ENCODE data around the gene CBLB.
"Not testable (repeated sequence)": the region's sequence is repeated elsewhere in the genome, so short reads cannot be mapped to it uniquely, and the experiment has no call there.

The CBLB gene

GRCh38 chr3:105780107-105780506, 88.7 kb downstream of the CBLB start:
- DNase-seq, result no peak

GRCh38 chr3:105775368-105775767, 93.4 kb downstream of the CBLB start:
- no peak for DNase-seq

DNA sequence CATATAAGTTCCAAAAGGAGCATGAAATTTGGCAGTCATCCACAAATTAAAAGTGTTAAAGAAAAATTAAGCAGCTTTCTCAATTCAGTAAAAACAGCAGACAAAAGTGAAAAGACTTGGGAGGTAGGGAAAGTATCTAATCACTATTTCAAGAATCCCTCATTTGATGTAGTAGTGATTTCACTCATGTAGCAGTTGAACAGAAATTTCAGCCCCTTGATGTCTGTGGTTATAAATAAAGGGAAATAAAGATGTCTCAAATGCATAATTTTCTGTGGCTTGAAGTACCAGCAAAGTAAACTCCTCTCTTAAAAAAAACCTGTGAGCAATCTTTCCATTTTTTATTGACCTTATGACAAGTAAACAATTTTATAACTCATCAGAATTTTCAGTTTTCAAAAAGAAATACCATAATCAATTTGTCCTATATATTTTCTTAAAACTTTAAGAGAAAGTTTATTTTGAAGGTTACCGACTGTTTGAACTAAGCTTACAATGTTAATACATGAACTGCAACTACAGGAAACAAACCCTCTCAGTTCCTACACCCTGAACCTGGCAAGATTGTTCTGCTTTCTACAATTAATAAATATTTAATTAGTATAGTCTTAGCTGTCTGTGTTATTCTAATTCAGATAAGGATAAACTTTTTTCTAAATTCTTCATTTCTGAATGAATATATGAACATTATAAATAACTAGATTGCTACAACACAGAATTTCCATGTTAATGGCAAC, 94.2 kb downstream of the CBLB start:
- DNase-seq, result no peak

- no peak for DNase-seq
Observed at GRCh38 chr3:105773291-105773690, 95.5 kb downstream of the CBLB start.

DNA sequence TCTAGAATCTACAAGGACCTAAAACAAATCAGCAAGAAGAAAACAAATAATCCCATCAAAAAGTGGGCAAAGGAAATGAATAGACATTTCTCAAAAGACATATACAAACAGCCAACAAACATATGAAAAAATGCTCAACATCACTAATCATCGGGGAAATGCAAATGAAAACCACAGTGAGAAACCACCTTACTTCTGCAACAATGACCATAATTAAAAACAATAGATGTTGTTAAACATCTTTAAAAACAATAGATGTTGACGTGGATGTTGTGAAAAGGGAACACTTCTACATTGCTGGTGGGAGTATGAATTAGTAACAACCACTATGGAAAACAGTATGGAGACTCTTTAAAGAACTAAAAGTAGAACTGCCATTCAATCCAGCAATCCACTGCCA, 96.2 kb downstream of the CBLB start:
- DNase-seq, result no peak

DNA sequence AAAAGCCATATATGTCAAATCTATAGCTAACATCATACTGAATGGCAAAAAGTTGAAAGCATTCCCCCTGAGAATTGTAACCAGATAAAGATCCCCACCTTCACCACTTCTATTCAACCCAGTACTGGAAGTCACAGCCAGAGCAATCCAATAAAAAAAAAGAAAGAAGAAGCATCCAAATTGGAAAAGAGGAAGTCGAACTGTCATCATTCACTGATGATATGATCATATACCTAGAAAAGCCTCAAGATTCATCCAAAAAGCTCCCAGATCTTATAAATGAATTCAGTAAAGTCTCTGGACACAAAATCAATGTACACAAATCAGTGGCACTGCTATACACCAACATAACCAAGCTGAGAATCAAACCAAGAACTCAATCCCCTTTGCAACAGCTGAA, 97.4 kb downstream of the CBLB start:
- DNase-seq, result no peak

GRCh38 chr3:105770410-105770809, 98.4 kb downstream of the CBLB start:
- no peak for DNase-seq

- no peak for DNase-seq
Observed at GRCh38 chr3:105767776-105768175, 101.0 kb downstream of the CBLB start.

- DNase-seq, result no peak
Observed at GRCh38 chr3:105767216-105767615, 101.6 kb downstream of the CBLB start.

GRCh38 chr3:105765308-105765639, 103.5 kb downstream of the CBLB start:
- DNase-seq, result no peak

DNA sequence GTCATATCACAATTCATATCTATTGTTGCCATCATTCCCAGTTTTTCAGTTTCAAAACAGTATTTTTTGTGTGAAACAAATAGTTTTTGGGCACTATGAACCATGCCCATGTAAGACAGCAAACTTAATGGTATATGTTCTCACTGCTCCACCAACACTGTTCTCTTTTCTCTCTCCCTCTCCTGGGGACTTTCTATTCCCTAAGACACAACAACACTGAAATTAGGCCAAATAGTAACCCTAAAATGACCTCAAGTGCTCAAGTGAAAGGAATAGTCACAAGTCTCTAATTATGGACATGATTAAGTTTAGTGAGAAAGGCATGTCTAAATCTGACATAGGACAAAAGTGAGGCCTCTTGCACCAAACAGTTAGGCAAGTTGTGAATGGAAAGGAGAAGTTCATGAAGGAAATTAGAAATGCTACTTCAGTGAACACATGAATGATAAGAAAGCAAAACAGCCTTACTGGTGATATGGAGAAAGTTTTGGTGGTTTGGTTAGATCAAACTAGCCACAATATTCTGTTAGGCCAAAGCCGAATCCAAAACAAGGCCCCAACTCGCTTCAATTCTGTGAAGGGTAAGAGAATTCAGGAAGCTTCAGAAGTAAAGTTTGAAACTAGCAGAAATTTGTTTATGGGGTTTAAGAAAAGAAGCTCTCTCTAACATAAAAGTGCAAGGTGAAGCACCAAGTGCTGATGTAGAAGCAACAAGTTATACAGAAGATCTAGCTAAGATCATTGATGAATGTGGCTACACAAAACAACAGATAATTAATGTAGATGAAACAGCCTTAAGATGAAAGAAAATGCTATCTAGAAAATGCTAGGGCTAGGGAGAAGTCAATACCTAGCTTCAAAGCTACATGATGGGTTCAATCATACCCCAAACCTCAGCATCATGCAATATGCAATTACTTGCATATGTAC, 104.2 kb downstream of the CBLB start:
- no peak for DNase-seq

- DNase-seq, result no peak
Observed at GRCh38 chr3:105763659-105764036, 105.2 kb downstream of the CBLB start.

DNA sequence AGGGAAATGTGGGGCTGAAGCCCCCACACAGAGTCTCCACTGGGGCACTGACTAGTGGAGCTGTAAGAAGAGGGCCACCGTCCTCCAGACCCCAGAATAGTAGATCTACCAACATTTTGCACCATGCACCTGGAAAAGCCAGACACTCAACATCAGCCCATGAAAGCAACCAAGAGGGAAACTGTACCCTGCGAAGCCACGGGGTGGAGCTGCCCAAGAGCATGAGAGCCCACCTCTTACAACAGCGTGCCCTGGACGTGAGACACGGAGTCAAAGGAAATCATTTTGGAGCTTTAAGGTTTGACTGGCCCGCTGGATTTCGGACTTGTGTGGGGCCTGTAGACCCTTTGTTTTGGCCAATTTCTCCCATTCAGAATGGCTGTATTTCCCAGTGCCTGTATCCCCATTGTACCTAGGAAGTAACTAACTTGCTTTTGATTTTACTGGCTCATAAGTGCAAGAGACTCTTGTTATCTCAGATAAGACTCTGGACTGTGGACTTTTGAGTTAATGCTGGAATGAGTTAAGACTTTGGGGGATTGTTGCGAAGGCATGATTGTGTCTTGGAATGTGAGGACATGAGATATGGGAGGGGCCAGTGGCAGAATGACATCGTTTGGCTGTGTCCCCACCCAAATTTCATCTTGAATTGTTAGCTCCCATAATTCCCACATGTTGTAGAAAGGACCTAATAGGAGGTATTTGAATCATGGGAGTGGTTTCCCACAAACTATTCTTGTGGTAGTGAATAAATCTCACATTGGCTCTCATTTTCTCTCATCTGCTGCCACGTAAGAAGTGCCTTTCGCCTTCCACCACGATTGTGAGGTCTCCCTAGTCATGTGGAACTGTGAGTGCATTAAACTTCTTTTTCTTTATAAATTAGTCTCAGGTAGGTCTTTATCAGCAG, 105.8 kb downstream of the CBLB start:
- DNase-seq, result no peak

- not testable (repeated sequence) for DNase-seq
Observed at GRCh38 chr3:105762214-105762613, 106.6 kb downstream of the CBLB start.

- DNase-seq, result no peak
Observed at GRCh38 chr3:105759442-105760078, 109.3 kb downstream of the CBLB start.

DNA sequence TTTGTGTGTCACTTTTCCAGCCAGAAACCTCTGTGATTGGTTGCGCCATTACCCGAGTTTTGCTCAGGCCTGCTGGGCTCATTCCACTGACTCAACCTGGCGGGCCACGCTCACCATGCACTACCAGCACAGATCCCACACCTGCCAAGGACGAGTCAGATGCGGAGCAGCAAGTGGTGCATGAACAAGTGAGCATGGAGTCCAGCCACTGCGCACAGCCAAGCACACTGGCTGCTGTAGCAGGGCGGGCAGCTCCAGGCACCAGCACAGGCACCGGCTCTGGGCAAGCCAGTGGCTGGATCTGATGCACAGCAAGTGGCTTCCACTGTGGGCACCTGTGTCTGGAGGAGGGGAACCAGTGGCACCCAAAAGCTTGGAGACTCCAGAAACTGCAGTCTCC, 110.4 kb downstream of the CBLB start:
- no peak for DNase-seq

DNA sequence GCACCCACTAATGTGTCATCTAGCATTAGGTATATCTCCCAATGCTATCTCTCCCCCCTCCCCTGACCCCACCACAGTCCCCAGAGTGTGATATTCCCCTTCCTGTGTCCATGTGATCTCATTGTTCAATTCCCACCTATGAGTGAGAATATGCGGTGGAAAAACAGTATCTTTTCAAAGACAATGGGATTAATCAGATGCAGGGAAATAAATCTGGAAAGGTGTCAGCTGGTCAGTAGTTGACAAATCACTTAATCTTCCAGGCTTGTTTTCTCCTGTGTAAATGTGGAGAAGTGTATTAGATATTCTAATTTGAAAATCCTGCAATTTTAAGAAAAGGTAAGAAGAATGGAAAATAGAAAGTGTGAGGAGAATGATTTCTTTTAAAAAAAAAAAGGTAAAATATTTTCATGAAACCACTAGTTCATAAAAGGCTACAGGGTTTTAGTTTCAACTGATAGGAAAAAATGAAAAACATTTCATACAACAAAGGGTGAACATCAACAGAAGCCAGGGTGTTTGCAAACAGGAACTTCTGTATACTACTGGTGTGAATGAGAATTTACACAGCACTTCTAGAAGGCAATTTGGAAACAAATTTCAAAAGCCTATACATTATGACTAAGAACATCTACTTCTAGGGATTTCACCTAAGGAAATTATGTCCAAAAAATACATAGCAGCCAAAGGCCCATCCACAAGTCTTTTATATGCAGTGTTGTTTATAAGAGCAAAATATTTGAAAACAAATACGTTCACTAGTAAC, 113.5 kb downstream of the CBLB start:
- no peak for DNase-seq

GRCh38 chr3:105752791-105753415, 115.9 kb downstream of the CBLB start:
- no peak for DNase-seq

- no peak for DNase-seq
Observed at GRCh38 chr3:105747696-105748095, 121.1 kb downstream of the CBLB start.

DNA sequence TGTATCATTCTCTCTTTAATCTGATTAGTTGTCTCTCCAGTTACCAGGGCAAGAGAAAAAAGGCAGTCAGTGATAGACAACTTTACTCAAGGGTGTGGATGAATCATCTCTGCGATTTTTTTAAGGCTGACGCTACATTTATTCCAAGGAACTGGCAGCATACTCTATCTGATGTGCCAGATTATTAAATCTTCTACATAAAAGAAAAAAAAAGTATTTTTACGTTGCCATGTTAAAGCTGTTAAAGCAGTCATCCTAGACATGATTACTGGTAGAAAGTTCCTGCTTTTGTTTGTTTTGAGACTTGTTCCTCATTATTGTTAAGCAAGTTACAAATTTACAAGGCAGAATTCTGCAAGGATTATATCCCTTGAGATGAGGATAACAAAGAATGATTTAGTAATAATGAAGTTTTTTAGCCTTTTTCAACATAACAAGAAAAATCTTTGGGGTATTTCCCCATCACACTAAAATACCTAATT, 121.7 kb downstream of the CBLB start:
- DNase-seq, result no peak

Data from GDM1 (cell line).